Calu3 (cell line): ENCODE data around the gene ZG16. TPM values are rescaled to one million over a fixed set of nuclear protein-coding genes. Genes with fewer than 3 reads are reported as not detected.

ENCODE experiments used
- BruUV-seq: library from RNA; stranded (reverse); fragments of 400-500 nt; replicated peaks from 2 replicates; lab custom pipeline; 2021; lab: Mats Ljungman, UMichigan
- CTCF ChIA-PET: fragments of 300-600 bp; sonication (Branson Sonifier 250); formaldehyde crosslinking; loops from one replicate; lab custom pipeline; 2022; ENCODE audit warnings: antibody characterized with exemption; lab: Charles Lee
- DNase-seq: peaks from one replicate; pipeline ENCODE4 v3.0.0; 2022
- H3K27ac Mint-ChIP-seq: one replicate; pipeline ENCODE4 v1.8.0; 2022; ENCODE audit warnings: mixed read lengths; ENCODE audit not compliant: unreplicated experiment
- H3K27me3 Mint-ChIP-seq: one replicate; pipeline ENCODE4 v1.8.0; 2022; ENCODE audit warnings: mixed read lengths; ENCODE audit not compliant: unreplicated experiment
- H3K36me3 Mint-ChIP-seq: one replicate; pipeline ENCODE4 v1.8.0; 2022; ENCODE audit warnings: mild to moderate bottlenecking, moderate library complexity, mixed read lengths; ENCODE audit not compliant: insufficient read depth, unreplicated experiment
- H3K4me1 Mint-ChIP-seq: one replicate; pipeline ENCODE4 v1.8.0; 2022; ENCODE audit warnings: mild to moderate bottlenecking, low read depth, mixed read lengths; ENCODE audit not compliant: unreplicated experiment
- H3K4me3 Mint-ChIP-seq: one replicate; pipeline ENCODE4 v1.8.0; 2022; ENCODE audit warnings: mild to moderate bottlenecking, low read depth, moderate library complexity, mixed read lengths; ENCODE audit not compliant: unreplicated experiment
- H3K9me3 Mint-ChIP-seq: one replicate; pipeline ENCODE4 v1.8.0; 2022; ENCODE audit warnings: low read depth, mixed read lengths; ENCODE audit not compliant: unreplicated experiment
- CTCF ChIP-seq: fragments of 200-600 bp; IDR thresholded peaks from one replicate; pipeline ENCODE4 v1.8.0; 2022; ENCODE audit warnings: antibody characterized with exemption; ENCODE audit not compliant: unreplicated experiment
- intact Hi-C: fragments of 100-400 bp; cut with micrococcal nuclease; formaldehyde crosslinking; loops from one replicate; pipeline ENCODE4 v1.10.0; 2022; ENCODE audit not compliant: unreplicated experiment
- total RNA-seq: library from RNA; stranded (reverse); gene quantifications from 2 replicates; pipeline ENCODE4 v1.2.3, GENCODE V29; 2022

The ZG16 gene
- total RNA-seq, 1 experiment from 2014 or later = not detected

- H3K36me3 Mint-ChIP-seq = peaks cover 16% of the 10 kb centered on the region
- no TSS peak for BruUV-seq
- DNase-seq = peak; percentile 85
- peaks cover 28% of the 10 kb centered on the region for H3K4me1 Mint-ChIP-seq
- H3K27ac Mint-ChIP-seq = peak overlapping the region; percentile 73
- intact Hi-C loops = no loop called here
- H3K9me3 Mint-ChIP-seq = no peaks in the 10 kb centered on the region
- CTCF ChIA-PET = interaction anchor here (0.6 to 0.9 kb wide), 2 partner anchors 9 to 135 kb away, joined by 3 read pairs; partner anchors contain the start of gene ASPHD1
- no peaks in the 10 kb centered on the region for H3K27me3 Mint-ChIP-seq
- peak overlapping the region; percentile 38 for H3K4me3 Mint-ChIP-seq
- no peak for TF ChIP-seq CTCF
These were observed 12.7 kb upstream of the ZG16 start for GRCh38 chr16:29765167-29766032.

- no peaks in the 10 kb centered on the region for H3K27me3 Mint-ChIP-seq
- no peaks in the 10 kb centered on the region for H3K9me3 Mint-ChIP-seq
- DNase-seq = no peak
- H3K4me3 Mint-ChIP-seq = no peak overlapping the region
- H3K4me1 Mint-ChIP-seq = peaks cover 28% of the 10 kb centered on the region
- peaks cover 16% of the 10 kb centered on the region for H3K36me3 Mint-ChIP-seq
- H3K27ac Mint-ChIP-seq = no peak overlapping the region
- intact Hi-C loops = no loop called here
- TF ChIP-seq CTCF = no peak
- no TSS peak for BruUV-seq
- CTCF ChIA-PET = no interaction called here
These were observed 11.5 kb upstream of the ZG16 start for GRCh38 chr16:29766571-29766970.

GRCh38 chr16:29767062-29767461 is 11.0 kb upstream of the ZG16 start:
- Mint-ChIP-seq H3K4me1 (peaks cover 28% of the 10 kb centered on the region), H3K4me3 (no peak overlapping the region), H3K9me3 (no peaks in the 10 kb centered on the region), H3K27ac (no peak overlapping the region), H3K36me3 (peaks cover 16% of the 10 kb centered on the region), H3K27me3 (no peaks in the 10 kb centered on the region)
- intact Hi-C loops = no loop called here
- CTCF ChIA-PET = no interaction called here
- no peak for DNase-seq
- no TSS peak for BruUV-seq
- no peak for TF ChIP-seq CTCF

GRCh38 chr16:29769507-29769906 is 8.5 kb upstream of the ZG16 start:
- no peaks in the 10 kb centered on the region for H3K27me3 Mint-ChIP-seq
- no peak overlapping the region for H3K27ac Mint-ChIP-seq
- no TSS peak for BruUV-seq
- DNase-seq = no peak
- H3K9me3 Mint-ChIP-seq = no peaks in the 10 kb centered on the region
- no peak for TF ChIP-seq CTCF
- intact Hi-C loops = no loop called here
- H3K4me3 Mint-ChIP-seq = no peak overlapping the region
- H3K36me3 Mint-ChIP-seq = peaks cover 11% of the 10 kb centered on the region
- CTCF ChIA-PET = no interaction called here
- peaks cover 28% of the 10 kb centered on the region for H3K4me1 Mint-ChIP-seq
